ENCODE results near the gene CCL21.

Gene CCL21

DNA sequence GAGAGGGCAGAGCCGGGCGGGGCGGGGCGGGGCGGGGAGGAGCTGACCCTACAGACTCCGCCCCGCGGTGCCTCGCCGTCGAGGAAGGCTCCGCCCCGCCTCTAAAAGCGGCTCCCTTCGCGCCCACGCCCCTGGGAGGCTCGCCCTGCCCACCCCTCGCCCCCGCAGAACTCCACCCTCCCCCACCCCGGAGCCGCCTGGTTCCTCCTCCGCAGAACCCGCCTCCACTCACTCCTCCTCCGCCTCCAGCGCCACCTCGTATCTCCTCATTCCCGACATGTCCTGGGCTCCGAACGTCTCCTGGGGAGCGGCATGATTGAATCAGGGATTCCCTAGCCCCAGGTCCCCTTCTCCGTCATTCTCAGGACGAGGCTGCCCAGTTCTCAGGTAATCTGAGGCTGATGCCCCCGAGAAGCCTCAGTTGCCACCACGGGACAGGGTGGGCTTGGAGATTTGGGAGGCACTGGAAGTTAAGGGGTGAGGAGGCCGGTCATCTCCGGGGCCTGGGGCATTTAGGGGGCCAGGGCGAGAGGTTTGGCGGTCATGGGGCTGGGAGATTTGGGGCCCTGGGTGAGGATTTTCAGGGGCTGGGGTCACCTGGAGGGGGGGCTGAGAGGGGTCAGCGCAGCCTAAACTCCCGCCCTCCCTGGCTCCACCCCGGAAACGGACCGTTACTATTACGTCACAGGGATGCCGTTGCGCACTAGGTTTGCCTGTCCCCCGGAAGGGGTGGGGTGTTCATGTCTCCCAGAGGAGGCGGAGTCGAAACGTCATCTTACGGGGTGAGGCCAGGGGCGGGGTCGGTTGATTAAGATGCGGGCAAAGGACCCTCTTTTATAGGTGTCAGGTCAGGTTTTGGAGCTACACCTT is 44.3 kb downstream of the CCL21 start:
- peak; percentile 51 to 85 for DNase-seq

GRCh38 chr9:34665067-34665380 is 44.9 kb downstream of the CCL21 start:
- no peak for DNase-seq

- DNase-seq: peak in 1 of 2 donors; percentile 49
These were observed 45.5 kb downstream of the CCL21 start for GRCh38 chr9:34664281-34665066.

DNA sequence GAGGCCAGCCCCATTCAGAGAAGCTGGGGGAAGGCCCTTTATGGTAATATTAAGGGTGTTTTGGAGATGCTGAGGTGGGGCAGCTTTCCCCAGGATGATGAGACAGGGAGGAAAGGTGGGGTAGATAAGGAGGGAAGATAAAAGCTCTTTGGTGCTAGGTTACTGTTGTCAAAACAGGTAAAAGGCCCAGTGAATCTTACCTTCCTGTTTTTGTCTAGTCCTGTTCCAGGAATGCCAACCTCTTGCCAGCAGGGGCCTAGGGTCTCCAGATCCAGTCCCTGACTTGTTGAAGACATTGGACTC is 46.7 kb downstream of the CCL21 start:
- DNase-seq: no peak

GRCh38 chr9:34662526-34663302 is 47.2 kb downstream of the CCL21 start, which contains the start of gene CCL27:
CCL27 (minus strand) TSS chr9:34662657; CDS start chr9:34662633, 24 bp downstream.
- DNase-seq: no peak

DNA sequence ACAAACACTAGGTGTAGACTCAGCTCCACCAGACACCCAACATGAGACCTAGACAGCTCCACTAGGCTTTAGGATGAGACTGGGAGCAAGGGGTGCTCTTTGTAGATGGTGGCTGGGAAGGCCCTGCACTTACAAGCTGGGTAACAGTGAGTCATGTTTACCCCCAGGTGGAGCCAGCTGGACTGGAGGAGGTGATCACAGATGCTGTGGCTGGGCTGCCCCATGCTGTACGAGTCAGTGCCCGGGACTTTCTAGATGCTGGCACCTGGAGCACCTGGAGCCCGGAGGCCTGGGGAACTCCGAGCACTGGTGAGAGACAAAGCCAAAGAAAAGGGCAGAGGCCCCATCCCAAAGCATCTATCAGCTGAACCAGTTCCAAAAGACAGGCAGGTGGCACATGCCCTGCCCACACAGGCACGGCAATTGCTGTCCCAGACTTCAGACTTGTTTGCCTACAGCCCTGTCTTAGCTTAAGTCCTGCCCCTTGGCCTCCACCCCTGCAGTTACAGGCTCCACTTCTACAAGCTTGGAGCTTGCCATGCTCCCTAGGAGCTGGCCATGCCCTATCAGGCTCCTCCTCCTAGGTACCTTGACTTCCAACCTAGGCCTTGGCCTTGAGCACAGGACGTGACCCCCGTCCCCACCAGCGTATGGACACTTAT is 50.2 kb downstream of the CCL21 start:
- DNase-seq: no peak

Data from bone marrow (tissue), 2 donors.